LNCAP (cell line): ENCODE data around the gene CES2.

Source experiments
- CTCF ChIP-seq: fragments of 450-650 bp; IDR thresholded peaks from 2 replicates; pipeline ENCODE4 v1.5.1; 2017; ENCODE audit warnings: mild to moderate bottlenecking

The CES2 gene

GRCh38 chr16:66936889-66937554, 1.7 kb downstream of the CES2 start:
- no peak for TF ChIP-seq CTCF

- TF ChIP-seq CTCF = no peak
These were observed 2.5 kb downstream of the CES2 start for GRCh38 chr16:66937725-66938337.

GRCh38 chr16:66939366-66939765, 4.0 kb downstream of the CES2 start:
- no peak for TF ChIP-seq CTCF

- no peak for TF ChIP-seq CTCF
These were observed 4.9 kb downstream of the CES2 start for GRCh38 chr16:66940236-66940635.

GRCh38 chr16:66942981-66943380, 7.7 kb downstream of the CES2 start:
- no peak for TF ChIP-seq CTCF

GRCh38 chr16:66943426-66944053, 8.2 kb downstream of the CES2 start:
- TF ChIP-seq CTCF = no peak

- TF ChIP-seq CTCF = no peak
These were observed 8.7 kb downstream of the CES2 start for GRCh38 chr16:66944054-66944441.
